Omental fat pad (tissue), 4 donors: Measurements from ENCODE around the gene OR7G2. TPM values are rescaled to one million over a fixed set of nuclear protein-coding genes. Genes with fewer than 3 reads are reported as not detected.

Experiments used
- ATAC-seq: fragments of 150-250 bp; one replicate; pipeline ENCODE4 v1.9.1; 2016; ENCODE audit warnings: mild to moderate bottlenecking, moderate library complexity; ENCODE audit not compliant: low FRiP score
- DNase-seq: peaks from one replicate; pipeline ENCODE4 v3.0.0-alpha.2; 2019; ENCODE audit warnings: low spot score
- CTCF ChIP-seq, 3 donors: fragments of 450-650 bp; IDR thresholded peaks; one replicate each; pipeline ENCODE4 v1.5.1; 2016 to 2017; ENCODE audit warnings: antibody characterized with exemption in 3 of 3, mild to moderate bottlenecking in 3 of 3, moderate library complexity in 2 of 3
- total RNA-seq, 4 donors: library from RNA; depleted of rRNA; stranded (reverse); fragments of >200 nt; gene quantifications; one replicate each; pipeline ENCODE4 v1.1.0, GENCODE V29; 2016

Gene OR7G2
- total RNA-seq, 4 donors from 2014 or later, result not detected

- ATAC-seq, result no peak
- no peak for DNase-seq
- no peak for TF ChIP-seq CTCF (IDR thresholded peaks at IDR 0.05)
These were observed 19.7 kb upstream of the OR7G2 start, which contains the start of gene OR7G3 for GRCh38 chr19:9126900-9127405. Gene OR7G3 (minus strand): TSS chr19:9126950. CDS start chr19:9126950, 0 bp downstream.

- DNase-seq (no peak), ATAC-seq (no peak)
- no peak for TF ChIP-seq CTCF (IDR thresholded peaks at IDR 0.05)
These were observed 9.3 kb upstream of the OR7G2 start for GRCh38 chr19:9116547-9116946.

- DNase-seq, result no peak
- TF ChIP-seq CTCF (IDR thresholded peaks at IDR 0.05), result no peak
- ATAC-seq, result no peak
These were observed 8.1 kb upstream of the OR7G2 start, which contains the start of gene OR7G1 for GRCh38 chr19:9115307-9115813. Gene OR7G1 (minus strand): TSS chr19:9115763. CDS start chr19:9115763, 0 bp downstream.

GRCh38 chr19:9109959-9110358 is 2.7 kb upstream of the OR7G2 start:
- DNase-seq (no peak), ATAC-seq (no peak)
- TF ChIP-seq CTCF (IDR thresholded peaks at IDR 0.05), result no peak

- no peak for ATAC-seq
- DNase-seq, result no peak
- no peak for TF ChIP-seq CTCF (IDR thresholded peaks at IDR 0.05)
These were observed 20.5 kb downstream of the OR7G2 start, which contains the start of gene OR1M1 for GRCh38 chr19:9086761-9087160. Gene OR1M1 (plus strand): TSS chr19:9087061. CDS start chr19:9093245, 6,184 bp downstream.

GRCh38 chr19:9078651-9079050 is 28.6 kb downstream of the OR7G2 start:
- no peak for DNase-seq
- no peak for TF ChIP-seq CTCF (IDR thresholded peaks at IDR 0.05)
- no peak for ATAC-seq

GRCh38 chr19:9076901-9077300 is 30.4 kb downstream of the OR7G2 start:
- no peak for ATAC-seq
- no peak for DNase-seq
- TF ChIP-seq CTCF (IDR thresholded peaks at IDR 0.05), result no peak
